NCI-H748 (cell line): ENCODE measurements around the gene MMP24OS.

Source experiments
- DNase-seq: peaks from one replicate; lab custom pipeline; 2025; ENCODE audit not compliant: unreplicated experiment; lab: John Stamatoyannopoulos, UW

Gene MMP24OS

DNA sequence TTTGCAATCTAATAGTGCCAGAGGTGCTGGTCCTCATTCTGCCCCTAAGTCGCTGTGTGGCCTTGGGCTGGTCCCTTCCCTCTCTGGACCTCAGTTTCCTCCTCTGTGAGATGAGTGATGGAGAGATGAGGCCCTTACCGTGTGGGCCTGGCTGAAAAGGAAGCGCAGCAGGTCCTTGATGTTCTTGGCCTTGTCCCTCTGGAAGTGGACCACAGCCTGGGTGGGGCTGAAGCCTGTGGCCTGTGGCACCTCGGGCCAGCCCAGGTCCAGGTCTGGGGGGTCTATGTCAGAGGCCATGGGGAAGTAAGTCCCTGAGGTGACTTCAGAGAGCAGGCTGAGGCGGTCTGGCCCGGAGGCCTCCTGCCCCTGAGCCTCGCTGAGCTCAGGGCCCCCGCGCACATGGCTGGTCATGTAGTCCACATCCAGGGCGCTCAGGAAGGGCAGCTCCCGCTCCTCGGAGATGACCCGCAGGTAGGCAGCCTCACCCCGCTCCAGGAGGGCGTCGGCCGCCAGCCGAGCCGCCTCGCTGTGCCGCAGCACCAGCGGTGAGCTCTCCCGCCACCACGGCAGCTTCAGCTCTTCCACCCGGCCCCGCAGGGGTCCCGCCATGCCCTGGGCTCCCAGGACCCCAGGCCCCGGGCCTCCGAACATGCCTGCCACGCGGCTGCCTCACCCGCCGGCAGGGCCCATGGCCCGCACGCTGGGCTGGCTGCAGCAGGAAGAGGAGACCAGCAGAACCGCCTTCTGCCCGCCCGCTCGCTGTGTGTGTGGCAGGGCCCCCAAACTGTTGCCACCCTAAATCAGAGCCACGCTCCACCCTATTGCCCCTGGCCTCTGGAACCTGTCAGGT, 14.0 kb upstream of the MMP24OS start, which contains the start of gene FAM83C:
Gene FAM83C (minus strand): TSS at position 772 of the 850 bp plus-strand sequence. CDS start 121 bp downstream, at position 651.
- DNase-seq: no peak

- DNase-seq: no peak
These were observed 13.0 kb upstream of the MMP24OS start for GRCh38 chr20:35290887-35291417.

GRCh38 chr20:35290186-35290886, 12.4 kb upstream of the MMP24OS start:
- no peak for DNase-seq

- DNase-seq: no peak
These were observed 10.6 kb upstream of the MMP24OS start for GRCh38 chr20:35288325-35289060.

- no peak for DNase-seq
These were observed 9.8 kb upstream of the MMP24OS start for GRCh38 chr20:35287509-35288324.

DNA sequence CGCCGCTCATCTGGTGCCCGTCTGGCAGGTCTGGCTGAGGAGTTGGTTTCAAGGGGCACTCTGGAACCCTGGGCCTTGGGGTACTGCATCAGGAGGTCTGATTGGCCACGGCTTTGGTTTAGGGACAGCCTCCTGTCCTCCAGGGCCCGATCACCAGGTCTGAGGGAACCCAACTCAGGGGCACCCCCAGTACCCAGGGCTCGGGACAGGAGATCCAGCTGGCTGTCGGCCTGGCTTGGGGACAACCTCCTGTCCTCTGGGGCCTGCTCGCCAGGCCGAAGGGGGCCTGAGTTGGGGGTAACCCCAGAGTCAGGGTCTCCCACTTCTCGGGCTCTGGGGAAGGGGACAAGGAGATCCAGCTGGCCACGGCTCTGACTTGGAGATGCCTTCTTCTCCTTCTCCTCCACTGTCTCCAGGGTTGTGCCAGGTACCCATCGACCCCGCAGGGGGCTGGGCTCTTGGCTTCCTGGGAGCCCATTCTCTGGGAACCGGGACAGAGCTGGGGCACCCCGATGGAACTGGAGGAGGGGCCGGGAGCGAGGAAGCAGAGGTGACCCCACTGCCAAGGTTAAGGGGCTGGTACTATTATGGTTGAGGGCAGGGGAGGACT, 9.1 kb upstream of the MMP24OS start:
- DNase-seq: no peak

DNA sequence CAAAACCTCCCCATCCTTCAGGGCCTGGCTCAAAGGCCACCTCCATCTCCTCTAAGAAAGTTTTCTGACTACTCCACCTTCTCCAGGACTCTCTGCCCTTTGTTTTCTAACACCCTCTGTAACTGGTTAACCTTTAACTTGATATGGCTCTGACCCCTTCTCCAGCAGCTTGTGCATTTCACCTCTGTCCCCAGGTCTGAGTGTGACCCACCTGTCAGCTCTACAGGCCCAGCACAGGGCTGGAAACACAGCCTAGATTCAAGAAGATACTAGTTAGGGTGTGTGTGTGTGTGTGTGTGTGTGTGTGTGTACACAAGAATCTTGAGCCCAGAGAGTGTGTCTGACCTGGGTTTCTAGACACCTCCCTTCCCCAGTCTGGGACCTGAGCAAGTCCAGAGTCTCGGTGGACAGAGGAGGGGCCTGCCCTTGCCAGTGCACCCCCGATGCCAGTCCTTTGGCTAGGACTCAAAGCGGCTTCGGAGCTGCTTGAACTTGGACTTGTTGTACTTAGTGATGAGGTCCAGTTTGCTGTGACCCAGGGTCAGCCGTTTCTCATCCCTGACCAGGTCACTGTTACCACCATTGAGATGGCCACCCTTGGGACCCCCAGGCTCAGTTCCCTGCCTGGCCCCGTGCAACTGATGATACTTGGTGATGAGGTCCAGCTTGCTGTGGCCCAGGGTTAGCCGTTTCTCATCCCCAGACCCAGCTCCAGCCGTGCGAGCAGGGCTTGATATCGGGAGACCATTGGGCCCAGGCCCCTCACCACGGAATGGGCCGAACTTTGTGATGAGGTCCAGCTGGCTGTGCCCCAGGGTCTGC, 8.4 kb upstream of the MMP24OS start:
- no peak for DNase-seq

DNA sequence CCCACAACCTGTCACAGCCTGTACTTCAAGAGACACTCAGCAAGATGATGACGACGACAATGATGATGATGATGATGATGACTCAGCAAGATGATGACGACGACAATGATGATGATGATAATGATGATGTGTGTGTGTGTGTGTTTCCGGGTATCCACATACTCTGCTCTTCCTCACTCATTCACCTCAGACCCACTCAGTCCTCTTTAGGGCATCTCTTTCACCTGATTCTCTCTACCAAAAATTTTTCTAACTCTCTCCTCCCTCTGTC, 7.8 kb upstream of the MMP24OS start:
- DNase-seq: no peak

- DNase-seq: no peak
These were observed 7.3 kb upstream of the MMP24OS start for GRCh38 chr20:35284992-35285805.

GRCh38 chr20:35284267-35284991, 6.5 kb upstream of the MMP24OS start, which contains the start of gene EIF6:
EIF6 (minus strand) TSS chr20:35284772; CDS start chr20:35284487, 285 bp downstream.
- DNase-seq: peak; percentile 92

DNA sequence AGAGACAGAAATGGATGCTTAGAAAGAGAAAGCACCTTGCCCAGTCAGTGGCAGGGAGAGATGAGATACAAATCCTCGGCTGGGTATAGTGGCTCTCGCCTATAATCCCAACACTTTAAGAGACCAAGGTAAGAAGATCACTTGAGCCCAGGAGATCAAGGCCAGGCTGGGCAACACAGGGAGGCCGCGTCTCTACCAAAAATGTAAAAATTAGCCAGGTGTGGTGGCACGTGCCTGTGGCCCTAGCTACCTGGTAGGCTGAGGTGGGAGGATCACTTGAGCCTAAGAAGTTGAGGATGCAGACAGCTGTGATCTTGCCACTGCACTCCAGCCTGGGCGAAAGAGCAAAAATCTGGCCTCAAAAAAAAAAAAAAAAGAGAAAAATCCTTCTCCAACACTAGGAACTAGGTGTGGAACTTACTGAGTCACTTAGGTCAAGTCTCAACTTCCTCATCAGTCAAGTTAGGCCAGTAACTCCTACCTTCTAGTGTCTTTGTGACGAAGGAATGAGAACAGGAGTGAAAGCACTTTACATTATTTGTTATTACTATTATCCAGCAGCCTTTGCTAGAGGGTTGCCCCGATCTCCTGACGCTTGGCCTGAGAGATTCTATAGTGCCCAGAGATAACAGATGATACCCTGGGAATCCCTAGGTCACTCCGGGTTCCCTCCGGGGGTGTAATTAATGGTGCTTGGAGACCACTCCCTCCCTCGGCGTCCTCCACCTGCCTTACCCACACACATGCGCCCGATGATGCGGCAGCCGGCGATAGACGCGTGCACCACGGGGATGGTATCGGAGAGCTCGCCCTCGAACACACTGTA, 5.7 kb upstream of the MMP24OS start:
- DNase-seq: peak; percentile 43

GRCh38 chr20:35281506-35282101, 3.7 kb upstream of the MMP24OS start:
- DNase-seq: no peak

GRCh38 chr20:35280523-35280922, 2.6 kb upstream of the MMP24OS start:
- no peak for DNase-seq

- DNase-seq: no peak
These were observed 1.7 kb upstream of the MMP24OS start for GRCh38 chr20:35279533-35280174.

DNA sequence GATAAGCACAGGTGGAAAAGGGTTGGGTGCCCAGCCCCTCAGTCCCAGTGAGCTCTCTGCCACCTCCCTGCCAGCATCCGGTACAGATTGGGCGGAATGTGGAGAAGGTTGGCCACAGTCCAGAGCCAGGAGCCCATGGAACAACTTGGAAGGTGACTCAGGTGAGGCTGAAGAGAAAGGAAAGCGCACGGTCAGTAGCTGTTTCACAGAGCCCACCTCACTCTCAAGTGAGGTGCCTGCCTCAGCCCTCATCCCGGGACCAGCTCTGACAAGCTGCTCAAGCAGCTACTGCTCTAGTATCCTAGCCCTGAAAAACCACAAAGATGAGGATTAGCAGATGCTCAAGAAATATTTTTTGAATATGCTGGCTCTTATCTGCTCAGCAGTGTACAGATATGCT, 1.1 kb upstream of the MMP24OS start:
- no peak for DNase-seq

DNA sequence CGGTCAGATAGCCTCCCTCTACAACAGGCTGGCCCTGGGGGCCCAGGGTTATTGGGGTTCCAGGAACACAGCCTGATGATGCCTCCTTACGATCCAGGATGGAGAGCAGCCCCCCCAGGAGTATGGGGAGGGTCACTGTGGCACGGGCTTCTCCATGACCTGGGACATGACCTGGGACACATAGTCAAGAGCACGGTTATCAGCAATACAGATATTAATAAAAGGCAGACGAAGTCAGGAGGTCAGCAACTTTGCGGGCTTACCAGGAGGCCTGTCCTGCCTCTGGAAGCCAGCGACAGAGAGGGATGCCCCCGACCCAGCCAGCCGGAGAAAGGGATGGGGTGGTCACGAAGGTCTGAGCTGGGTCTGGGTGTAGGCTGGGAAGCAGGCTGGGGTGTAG, 795 bp downstream of the MMP24OS start:
- no peak for DNase-seq
